ENCODE data around the gene GALNTL6. TPM values are rescaled to one million over a fixed set of nuclear protein-coding genes. Genes with fewer than 3 reads are reported as not detected.

The GALNTL6 gene
- polyA plus RNA-seq, 1 donor from 2014 or later = 14.9 TPM

DNA sequence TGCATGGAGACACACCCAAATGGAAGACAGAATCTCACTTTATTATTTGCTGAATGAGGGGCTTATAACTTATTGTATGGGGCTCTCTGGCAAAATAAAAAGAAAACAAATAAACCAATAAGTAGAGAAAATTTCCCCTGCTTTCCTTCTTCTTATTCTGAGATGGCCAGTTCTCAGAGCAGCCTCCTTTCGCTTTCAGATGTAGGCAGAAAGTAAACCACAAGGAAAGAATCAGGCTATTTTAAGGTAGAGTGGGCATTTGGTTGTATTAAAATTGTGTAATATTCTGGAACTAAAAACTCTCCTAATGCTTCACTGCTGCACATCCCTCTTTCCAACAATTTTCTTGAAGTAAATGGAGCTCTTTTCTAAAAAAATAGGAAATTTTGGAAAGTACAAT is 241.8 kb downstream of the GALNTL6 start:
- Histone ChIP-seq H3K79me2 (replicated peaks; ENCODE audit: insufficient read depth, low read length) (no peaks in the 10 kb centered on the region), H3K4me2 (ENCODE audit: low read length) (no peak overlapping the region), H3K36me3 (ENCODE audit: insufficient read depth, low read length) (no peaks in the 10 kb centered on the region), H4K20me1 (ENCODE audit: insufficient read depth) (no peaks in the 10 kb centered on the region), H2AFZ (ENCODE audit: low read depth, low read length) (no peak overlapping the region), H3K4me3 (ENCODE audit: low read length) (no peak overlapping the region), H3F3A (ENCODE audit: insufficient read depth, low read length, poor library complexity, severe bottlenecking) (no peaks in the 10 kb centered on the region), H3K9me2 (ENCODE audit: insufficient read depth, low read length) (no peaks in the 10 kb centered on the region), H3K27me3 (ENCODE audit: insufficient read depth, low read depth, low read length) (no peaks in the 10 kb centered on the region), H3K9ac (ENCODE audit: low read length) (no peak overlapping the region), H3K9me3 (ENCODE audit: low read length) (no peaks in the 10 kb centered on the region), H3K27ac (ENCODE audit: low read length) (no peak overlapping the region)
- TF ChIP-seq POLR2AphosphoS5 (IDR thresholded peaks at IDR 0.05) (no peak), SMC3 (conservative IDR thresholded peaks at IDR 0.05; ENCODE audit: poor library complexity) (no peak), RAD21 (conservative IDR thresholded peaks at IDR 0.05) (no peak)
- TF ChIP-seq, protein P1, sequence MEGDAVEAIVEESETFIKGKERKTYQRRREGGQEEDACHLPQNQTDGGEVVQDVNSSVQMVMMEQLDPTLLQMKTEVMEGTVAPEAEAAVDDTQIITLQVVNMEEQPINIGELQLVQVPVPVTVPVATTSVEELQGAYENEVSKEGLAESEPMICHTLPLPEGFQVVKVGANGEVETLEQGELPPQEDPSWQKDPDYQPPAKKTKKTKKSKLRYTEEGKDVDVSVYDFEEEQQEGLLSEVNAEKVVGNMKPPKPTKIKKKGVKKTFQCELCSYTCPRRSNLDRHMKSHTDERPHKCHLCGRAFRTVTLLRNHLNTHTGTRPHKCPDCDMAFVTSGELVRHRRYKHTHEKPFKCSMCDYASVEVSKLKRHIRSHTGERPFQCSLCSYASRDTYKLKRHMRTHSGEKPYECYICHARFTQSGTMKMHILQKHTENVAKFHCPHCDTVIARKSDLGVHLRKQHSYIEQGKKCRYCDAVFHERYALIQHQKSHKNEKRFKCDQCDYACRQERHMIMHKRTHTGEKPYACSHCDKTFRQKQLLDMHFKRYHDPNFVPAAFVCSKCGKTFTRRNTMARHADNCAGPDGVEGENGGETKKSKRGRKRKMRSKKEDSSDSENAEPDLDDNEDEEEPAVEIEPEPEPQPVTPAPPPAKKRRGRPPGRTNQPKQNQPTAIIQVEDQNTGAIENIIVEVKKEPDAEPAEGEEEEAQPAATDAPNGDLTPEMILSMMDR (IDR thresholded peaks at IDR 0.05; ENCODE audit: poor library complexity, severe bottlenecking) = no peak

DNA sequence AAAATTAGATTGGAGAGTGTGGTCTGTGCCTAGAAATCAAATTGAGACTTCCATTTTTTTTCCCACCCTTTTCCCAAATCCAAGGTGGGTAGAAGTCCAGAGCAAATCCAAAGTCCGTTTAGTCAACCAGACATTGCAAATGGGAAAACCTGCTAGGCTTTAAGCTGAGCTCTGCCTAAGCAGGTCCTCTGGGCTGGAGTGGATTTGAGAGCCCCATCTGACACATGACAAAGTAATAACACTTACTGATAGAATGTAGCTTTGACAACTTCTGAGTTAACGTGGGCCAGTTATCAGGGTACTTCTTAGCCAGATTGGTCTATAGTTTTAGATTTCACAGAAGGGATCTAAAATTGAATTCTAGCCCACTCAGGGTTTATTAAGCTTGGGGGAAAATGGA is 242.3 kb downstream of the GALNTL6 start:
- TF ChIP-seq SMC3 (conservative IDR thresholded peaks at IDR 0.05; ENCODE audit: poor library complexity) (no peak), POLR2AphosphoS5 (IDR thresholded peaks at IDR 0.05) (no peak), MXI1 (conservative IDR thresholded peaks at IDR 0.05; ENCODE audit: poor library complexity, severe bottlenecking) (no peak), RAD21 (conservative IDR thresholded peaks at IDR 0.05) (no peak), EZH2 (IDR thresholded peaks at IDR 0.05; ENCODE audit: borderline replicate concordance, insufficient read depth, low read length, poor library complexity, severe bottlenecking) (no peak), EP300 (conservative IDR thresholded peaks at IDR 0.05; ENCODE audit: poor library complexity, severe bottlenecking) (no peak), TAF1 (IDR thresholded peaks at IDR 0.05; ENCODE audit: low read depth) (no peak)
- TF ChIP-seq, protein P1 (IDR thresholded peaks at IDR 0.05; ENCODE audit: poor library complexity, severe bottlenecking) = no peak
- TF ChIP-seq, protein P2, sequence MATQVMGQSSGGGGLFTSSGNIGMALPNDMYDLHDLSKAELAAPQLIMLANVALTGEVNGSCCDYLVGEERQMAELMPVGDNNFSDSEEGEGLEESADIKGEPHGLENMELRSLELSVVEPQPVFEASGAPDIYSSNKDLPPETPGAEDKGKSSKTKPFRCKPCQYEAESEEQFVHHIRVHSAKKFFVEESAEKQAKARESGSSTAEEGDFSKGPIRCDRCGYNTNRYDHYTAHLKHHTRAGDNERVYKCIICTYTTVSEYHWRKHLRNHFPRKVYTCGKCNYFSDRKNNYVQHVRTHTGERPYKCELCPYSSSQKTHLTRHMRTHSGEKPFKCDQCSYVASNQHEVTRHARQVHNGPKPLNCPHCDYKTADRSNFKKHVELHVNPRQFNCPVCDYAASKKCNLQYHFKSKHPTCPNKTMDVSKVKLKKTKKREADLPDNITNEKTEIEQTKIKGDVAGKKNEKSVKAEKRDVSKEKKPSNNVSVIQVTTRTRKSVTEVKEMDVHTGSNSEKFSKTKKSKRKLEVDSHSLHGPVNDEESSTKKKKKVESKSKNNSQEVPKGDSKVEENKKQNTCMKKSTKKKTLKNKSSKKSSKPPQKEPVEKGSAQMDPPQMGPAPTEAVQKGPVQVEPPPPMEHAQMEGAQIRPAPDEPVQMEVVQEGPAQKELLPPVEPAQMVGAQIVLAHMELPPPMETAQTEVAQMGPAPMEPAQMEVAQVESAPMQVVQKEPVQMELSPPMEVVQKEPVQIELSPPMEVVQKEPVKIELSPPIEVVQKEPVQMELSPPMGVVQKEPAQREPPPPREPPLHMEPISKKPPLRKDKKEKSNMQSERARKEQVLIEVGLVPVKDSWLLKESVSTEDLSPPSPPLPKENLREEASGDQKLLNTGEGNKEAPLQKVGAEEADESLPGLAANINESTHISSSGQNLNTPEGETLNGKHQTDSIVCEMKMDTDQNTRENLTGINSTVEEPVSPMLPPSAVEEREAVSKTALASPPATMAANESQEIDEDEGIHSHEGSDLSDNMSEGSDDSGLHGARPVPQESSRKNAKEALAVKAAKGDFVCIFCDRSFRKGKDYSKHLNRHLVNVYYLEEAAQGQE (IDR thresholded peaks at IDR 0.05; ENCODE audit: borderline replicate concordance) = no peak
- Histone ChIP-seq H3K27me3 (ENCODE audit: insufficient read depth, low read depth, low read length) (no peaks in the 10 kb centered on the region), H4K20me1 (ENCODE audit: insufficient read depth) (no peaks in the 10 kb centered on the region), H3K27ac (ENCODE audit: low read length) (no peak overlapping the region), H3F3A (ENCODE audit: insufficient read depth, low read length, poor library complexity, severe bottlenecking) (no peaks in the 10 kb centered on the region), H3K9ac (ENCODE audit: low read length) (no peak overlapping the region), H3K9me3 (ENCODE audit: low read length) (no peaks in the 10 kb centered on the region), H3K4me2 (ENCODE audit: low read length) (no peak overlapping the region), H3K36me3 (ENCODE audit: insufficient read depth, low read length) (no peaks in the 10 kb centered on the region), H3K79me2 (replicated peaks; ENCODE audit: insufficient read depth, low read length) (no peaks in the 10 kb centered on the region), H3K4me3 (ENCODE audit: low read length) (no peak overlapping the region), H3K9me2 (ENCODE audit: insufficient read depth, low read length) (no peaks in the 10 kb centered on the region), H2AFZ (ENCODE audit: low read depth, low read length) (no peak overlapping the region)
